Activated CD4-positive, alpha-beta T cell treated with anti-CD3 and anti-CD28 coated beads, Interleukin-2, amount 10 ng/mL, durations not matched to agents 7 days and 5 days (primary cell): Measurements from ENCODE around the gene MAGEF1. TPM values are rescaled to one million over a fixed set of nuclear protein-coding genes. Genes with fewer than 3 reads are reported as not detected.

Source experiments
- CTCF ChIA-PET: fragments of 350-600 bp; sonication (Branson Sonifier 250); formaldehyde crosslinking; loops from one replicate; lab custom pipeline; 2021; ENCODE audit warnings: antibody characterized with exemption; lab: Charles Lee
- POLR2A ChIA-PET: fragments of 350-600 bp; sonication (Branson Sonifier 250); formaldehyde crosslinking; loops from one replicate; lab custom pipeline; 2021; ENCODE audit warnings: antibody characterized with exemption; lab: Charles Lee
- DNase-seq: peaks from one replicate; pipeline ENCODE4 v3.0.0-alpha.2; 2020
- H3K27ac Mint-ChIP-seq: one replicate; pipeline ENCODE4 v1.8.0; 2021; ENCODE audit warnings: mild to moderate bottlenecking, moderate library complexity, mixed read lengths
- H3K27me3 Mint-ChIP-seq: one replicate; pipeline ENCODE4 v1.8.0; 2021; ENCODE audit warnings: mixed read lengths
- H3K36me3 Mint-ChIP-seq: one replicate; pipeline ENCODE4 v1.8.0; 2021; ENCODE audit warnings: low read depth, mixed read lengths
- H3K4me1 Mint-ChIP-seq: one replicate; pipeline ENCODE4 v1.8.0; 2021; ENCODE audit warnings: mixed read lengths
- H3K4me3 Mint-ChIP-seq: one replicate; pipeline ENCODE4 v1.8.0; 2021; ENCODE audit warnings: mild to moderate bottlenecking, moderate library complexity, mixed read lengths
- H3K9me3 Mint-ChIP-seq: one replicate; pipeline ENCODE4 v1.8.0; 2021; ENCODE audit warnings: mixed read lengths
- total RNA-seq, 2 experiments: library from RNA; stranded (reverse); gene quantifications; one replicate each; pipeline ENCODE4 v1.2.3, GENCODE V29; 2021

MAGEF1 gene
- 1 to 10 TPM; 5.0 to 6.1 TPM for total RNA-seq

DNA sequence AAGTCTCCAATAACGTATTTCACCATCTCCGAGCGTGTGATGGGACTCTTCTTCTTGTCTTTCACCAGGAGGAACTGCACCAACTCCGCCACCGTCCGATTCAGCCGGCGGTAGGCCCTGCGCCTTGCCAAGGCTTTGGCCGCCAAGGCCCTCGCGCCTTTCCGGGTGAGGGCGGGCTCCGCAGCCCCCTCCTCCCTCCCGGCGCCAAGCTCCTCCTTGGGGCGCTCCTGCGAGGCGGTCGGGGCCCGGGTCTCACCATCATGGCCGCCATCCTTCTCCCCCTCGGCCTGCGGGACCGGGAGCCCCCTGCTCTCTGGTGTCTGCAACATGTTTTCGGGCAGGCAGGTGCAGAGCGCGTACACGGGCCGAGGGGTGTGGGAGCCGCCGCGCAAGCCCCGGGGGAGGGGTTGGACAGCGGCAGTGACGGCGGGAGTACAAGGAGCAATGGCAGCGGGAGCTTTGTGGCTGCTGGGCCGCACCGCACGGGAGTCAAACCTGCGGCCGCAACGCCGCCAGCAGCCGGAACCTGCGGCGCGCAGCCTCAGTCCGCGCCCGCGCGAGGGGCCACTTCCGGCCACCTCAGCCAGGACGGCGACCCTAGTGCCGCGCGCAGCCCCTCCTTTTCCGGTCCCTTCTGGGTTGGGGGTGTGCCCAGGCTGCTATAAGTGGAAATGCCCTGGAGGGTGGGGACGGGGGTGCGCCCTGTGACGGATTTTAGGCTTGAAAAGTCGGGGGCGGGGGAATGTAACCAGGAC lies at the start of gene MAGEF1:
TSS of gene MAGEF1 (minus strand) at position 572 of the 755 bp plus-strand sequence. CDS start at position 329, 243 bp downstream.
- POLR2A ChIA-PET, result no interaction called here
- Mint-ChIP-seq H3K27me3 (peaks cover 20% of the 10 kb centered on the region), H3K4me1 (peaks cover 27% of the 10 kb centered on the region), H3K36me3 (peaks cover 17% of the 10 kb centered on the region), H3K4me3 (peak within 1 kb of the TSS; percentile 77), H3K27ac (peak within 1 kb of the TSS; percentile 81), H3K9me3 (peaks cover 7% of the 10 kb centered on the region)
- peak; percentile 76 for DNase-seq
- CTCF ChIA-PET, result no interaction called here

- no peaks in the 10 kb centered on the region for H3K9me3 Mint-ChIP-seq
- POLR2A ChIA-PET, result no interaction called here
- no peak for DNase-seq
- H3K27ac Mint-ChIP-seq, result no peak overlapping the region
- H3K4me1 Mint-ChIP-seq, result peaks cover 5% of the 10 kb centered on the region
- H3K4me3 Mint-ChIP-seq, result no peak overlapping the region
- no peaks in the 10 kb centered on the region for H3K36me3 Mint-ChIP-seq
- CTCF ChIA-PET, result no interaction called here
- H3K27me3 Mint-ChIP-seq, result peaks cover 4% of the 10 kb centered on the region
These were observed 49.4 kb upstream of the MAGEF1 start for GRCh38 chr3:184761075-184761841.

DNA sequence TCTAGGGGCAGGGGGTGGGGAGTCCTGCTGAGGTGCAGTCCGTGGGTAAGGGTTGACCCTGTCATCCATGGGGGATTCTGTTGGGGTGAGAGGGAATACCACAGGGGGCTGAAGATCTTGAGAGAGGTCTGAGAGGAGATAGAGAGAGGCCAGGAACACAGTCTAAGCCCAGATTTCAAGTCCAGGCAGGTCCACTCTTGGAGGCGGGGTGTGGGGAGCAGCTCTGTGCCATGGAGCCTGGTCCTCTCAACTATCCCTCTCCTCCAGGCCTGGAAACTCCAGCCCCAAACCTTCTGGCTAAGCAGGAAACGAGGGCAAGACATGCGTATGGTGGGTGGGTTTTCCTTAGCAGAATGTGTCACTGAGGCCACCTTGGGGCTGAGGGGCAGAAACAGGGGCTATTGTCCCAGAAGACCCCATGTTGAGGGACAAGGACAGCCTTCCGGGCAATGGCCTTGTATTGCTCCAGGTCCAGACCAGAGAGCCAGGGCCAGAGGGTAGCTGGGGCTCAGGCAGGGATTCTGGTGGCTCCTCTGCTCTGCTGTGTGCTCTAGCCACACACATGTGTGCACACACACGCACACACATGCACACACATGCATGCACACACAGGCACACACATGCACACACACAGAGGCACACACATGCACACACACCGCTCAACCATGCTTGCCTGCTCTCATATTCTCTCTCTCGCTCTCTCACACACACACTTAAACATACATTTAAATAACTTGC lies 48.6 kb upstream of the MAGEF1 start:
- H3K9me3 Mint-ChIP-seq, result no peaks in the 10 kb centered on the region
- ChIA-PET POLR2A (no interaction called here), CTCF (no interaction called here)
- DNase-seq, result no peak
- peaks cover 4% of the 10 kb centered on the region for H3K27me3 Mint-ChIP-seq
- no peak overlapping the region for H3K4me3 Mint-ChIP-seq
- H3K36me3 Mint-ChIP-seq, result no peaks in the 10 kb centered on the region
- H3K4me1 Mint-ChIP-seq, result peaks cover 5% of the 10 kb centered on the region
- no peak overlapping the region for H3K27ac Mint-ChIP-seq

GRCh38 chr3:184759666-184760200 lies 47.9 kb upstream of the MAGEF1 start:
- no peak for DNase-seq
- Mint-ChIP-seq H3K4me1 (peaks cover 5% of the 10 kb centered on the region), H3K27ac (no peak overlapping the region), H3K36me3 (no peaks in the 10 kb centered on the region), H3K9me3 (no peaks in the 10 kb centered on the region), H3K27me3 (peaks cover 4% of the 10 kb centered on the region), H3K4me3 (no peak overlapping the region)
- CTCF ChIA-PET, result interaction anchor here (1.7 kb wide), 1 partner anchor 199 kb away, joined by 4 read pairs; the partner anchor contains the start of gene EPHB3
- POLR2A ChIA-PET, result no interaction called here

- Mint-ChIP-seq H3K4me3 (no peak overlapping the region), H3K36me3 (no peaks in the 10 kb centered on the region), H3K27ac (no peak overlapping the region), H3K27me3 (peaks cover 4% of the 10 kb centered on the region), H3K4me1 (peaks cover 5% of the 10 kb centered on the region), H3K9me3 (no peaks in the 10 kb centered on the region)
- no peak for DNase-seq
- ChIA-PET POLR2A (no interaction called here), CTCF (interaction anchor here (0.7 to 1.7 kb wide), 5 partner anchors 13 to 583 kb away, joined by 3 to 4 read pairs (median 3); partner anchors contain the start of gene EPHB3)
These were observed 46.2 kb upstream of the MAGEF1 start for GRCh38 chr3:184758056-184758455.

DNA sequence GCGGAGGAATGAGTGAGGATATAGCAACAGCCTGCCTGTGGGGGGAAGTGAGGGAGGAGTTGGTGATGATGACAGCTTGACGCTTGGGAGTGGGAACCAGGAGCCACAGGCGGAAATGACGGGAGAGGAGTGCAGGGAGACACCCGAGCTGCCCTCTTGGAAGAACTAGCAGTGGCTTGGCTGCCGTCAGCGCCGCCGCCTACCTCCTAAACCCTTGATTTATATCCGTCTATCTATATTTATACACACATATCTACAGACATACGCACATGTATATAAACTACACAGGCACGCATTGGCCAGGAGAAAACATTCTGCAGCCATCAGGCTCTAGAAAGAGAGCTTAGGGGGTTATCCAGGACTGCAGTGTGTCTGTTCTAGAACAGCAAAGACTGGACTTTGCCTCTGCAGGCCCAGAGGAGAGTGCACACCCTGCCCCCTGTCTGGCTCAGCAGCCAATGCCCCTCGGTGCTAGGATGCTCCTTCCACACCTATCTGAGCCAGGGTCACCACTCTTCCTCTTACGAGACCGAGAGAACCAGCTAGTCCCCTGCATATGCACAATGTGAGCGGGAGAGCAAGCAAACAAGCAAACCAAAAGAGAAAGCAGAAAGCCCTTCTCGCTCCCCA lies 45.3 kb upstream of the MAGEF1 start:
- H3K4me1 Mint-ChIP-seq, result peaks cover 9% of the 10 kb centered on the region
- no peak for DNase-seq
- H3K27ac Mint-ChIP-seq, result no peak overlapping the region
- ChIA-PET CTCF (interaction anchor here (1.7 kb wide), 1 partner anchor 196 kb away, joined by 7 read pairs; the partner anchor contains the start of gene EPHB3), POLR2A (no interaction called here)
- H3K36me3 Mint-ChIP-seq, result no peaks in the 10 kb centered on the region
- H3K4me3 Mint-ChIP-seq, result no peak overlapping the region
- H3K9me3 Mint-ChIP-seq, result no peaks in the 10 kb centered on the region
- H3K27me3 Mint-ChIP-seq, result peaks cover 1% of the 10 kb centered on the region

DNA sequence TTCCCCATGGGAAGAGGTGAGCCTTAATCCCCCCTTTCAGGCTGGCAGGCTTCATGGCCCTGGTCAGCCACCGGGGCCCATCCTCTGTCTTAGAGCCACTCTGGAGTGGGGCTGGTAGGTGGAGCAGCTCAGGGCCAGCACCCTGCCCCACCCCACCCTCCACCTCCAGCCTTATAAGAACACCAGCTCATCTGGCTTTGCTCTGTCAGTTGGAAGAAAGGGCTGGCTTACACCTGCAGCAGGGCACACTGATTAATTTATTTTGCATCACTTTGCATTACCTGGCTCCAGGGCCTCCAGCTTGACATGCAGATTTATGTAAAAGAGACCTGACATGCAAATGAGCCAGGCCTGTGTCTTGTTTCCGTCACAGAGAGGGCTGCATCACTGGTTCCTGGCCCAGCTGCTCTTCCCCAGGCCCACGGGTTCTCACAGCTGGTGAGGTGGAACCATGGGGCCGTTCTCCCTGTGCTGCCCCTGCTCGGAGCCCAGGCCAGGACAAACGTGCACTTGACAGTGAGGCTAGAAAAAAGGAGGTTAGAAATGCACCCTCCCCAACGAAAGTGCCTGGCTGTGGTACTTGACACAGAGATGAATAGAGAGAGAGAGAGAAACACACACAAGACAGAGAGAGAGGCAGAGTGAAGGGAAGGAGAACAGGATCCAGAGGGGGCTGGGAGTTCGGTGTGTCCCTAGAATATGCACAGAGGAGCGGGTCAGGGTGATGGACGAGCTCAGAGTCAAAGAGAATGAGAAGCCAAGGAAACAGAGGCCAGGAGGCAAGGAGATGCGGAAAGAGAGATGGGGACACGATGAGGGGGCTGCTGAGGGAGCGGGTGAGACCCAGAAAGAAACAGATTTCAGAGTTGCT lies 44.5 kb upstream of the MAGEF1 start:
- H3K36me3 Mint-ChIP-seq, result no peaks in the 10 kb centered on the region
- peaks cover 9% of the 10 kb centered on the region for H3K4me1 Mint-ChIP-seq
- CTCF ChIA-PET, result interaction anchor here (1.7 kb wide), 1 partner anchor 195 kb away, joined by 7 read pairs; the partner anchor contains the start of gene EPHB3
- no peaks in the 10 kb centered on the region for H3K9me3 Mint-ChIP-seq
- H3K27ac Mint-ChIP-seq, result no peak overlapping the region
- H3K4me3 Mint-ChIP-seq, result no peak overlapping the region
- POLR2A ChIA-PET, result no interaction called here
- H3K27me3 Mint-ChIP-seq, result no peaks in the 10 kb centered on the region
- no peak for DNase-seq

DNA sequence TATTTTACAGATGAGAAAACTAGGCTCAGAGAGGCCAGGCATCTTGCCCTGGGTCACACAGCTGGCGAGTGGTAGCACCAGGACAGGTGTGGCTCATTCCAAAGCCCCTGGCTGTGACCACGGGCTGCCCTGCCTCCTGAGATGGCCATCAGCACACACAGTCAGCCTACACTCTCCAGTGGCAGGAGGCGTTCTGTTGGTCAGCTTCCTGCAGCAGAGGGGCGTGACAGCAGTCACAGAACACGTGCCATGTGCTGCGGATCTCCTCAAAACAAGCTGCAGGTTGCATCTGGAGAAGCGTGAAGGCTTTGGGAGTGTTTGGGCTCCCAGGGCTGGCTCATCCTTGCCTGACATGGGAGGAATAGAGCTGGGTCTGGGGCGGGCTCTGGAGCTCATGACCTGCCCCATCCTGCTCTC lies 43.5 kb upstream of the MAGEF1 start:
- no peak overlapping the region for H3K27ac Mint-ChIP-seq
- POLR2A ChIA-PET, result no interaction called here
- H3K36me3 Mint-ChIP-seq, result no peaks in the 10 kb centered on the region
- DNase-seq, result no peak
- H3K9me3 Mint-ChIP-seq, result no peaks in the 10 kb centered on the region
- H3K27me3 Mint-ChIP-seq, result no peaks in the 10 kb centered on the region
- no peak overlapping the region for H3K4me3 Mint-ChIP-seq
- peaks cover 9% of the 10 kb centered on the region for H3K4me1 Mint-ChIP-seq
- CTCF ChIA-PET, result interaction anchor here (1.7 kb wide), 1 partner anchor 194 kb away, joined by 7 read pairs; the partner anchor contains the start of gene EPHB3

GRCh38 chr3:184752361-184752760 lies 40.5 kb upstream of the MAGEF1 start:
- H3K27ac Mint-ChIP-seq, result no peak overlapping the region
- ChIA-PET POLR2A (no interaction called here), CTCF (interaction anchor here (1.2 kb wide), 1 partner anchor 14 kb away, joined by 3 read pairs; no protein-coding TSS in a partner anchor)
- peaks cover 5% of the 10 kb centered on the region for H3K27me3 Mint-ChIP-seq
- H3K4me3 Mint-ChIP-seq, result no peak overlapping the region
- H3K9me3 Mint-ChIP-seq, result no peaks in the 10 kb centered on the region
- DNase-seq, result no peak
- peaks cover 17% of the 10 kb centered on the region for H3K4me1 Mint-ChIP-seq
- no peaks in the 10 kb centered on the region for H3K36me3 Mint-ChIP-seq

- Mint-ChIP-seq H3K36me3 (no peaks in the 10 kb centered on the region), H3K4me1 (peaks cover 12% of the 10 kb centered on the region)
These were observed 39.6 kb upstream of the MAGEF1 start for GRCh38 chr3:184751204-184752040.

More at GRCh38 chr3:184751204-184752040, 39.6 kb upstream of the MAGEF1 start:
- Mint-ChIP-seq H3K27me3 (peaks cover 5% of the 10 kb centered on the region), H3K9me3 (no peaks in the 10 kb centered on the region), H3K27ac (no peak overlapping the region), H3K4me3 (no peak overlapping the region)
- ChIA-PET CTCF (interaction anchor here (0.6 to 1.9 kb wide), 2 partner anchors 190 to 254 kb away, joined by 3 to 8 read pairs; partner anchors contain the start of gene EPHB3), POLR2A (no interaction called here)
- DNase-seq, result no peak
